Mononuclear cell (primary cell): ENCODE measurements around the gene VPS54. TPM values are rescaled to one million over a fixed set of nuclear protein-coding genes. Genes with fewer than 3 reads are reported as not detected.

Source experiments
- H3K27me3 ChIP-seq: 2 replicates; pipeline ENCODE4 v1.6.0; 2011; ENCODE audit warnings: low read length, control low read depth; ENCODE audit not compliant: insufficient read depth
- H3K4me1 ChIP-seq: 2 replicates; pipeline ENCODE4 v1.5.1; 2011; ENCODE audit warnings: mild to moderate bottlenecking, low read length, control low read depth; ENCODE audit not compliant: insufficient read depth
- H3K4me3 ChIP-seq: 2 replicates; pipeline ENCODE4 v1.5.1; 2011; ENCODE audit warnings: mild to moderate bottlenecking, low read length, moderate library complexity
- H3K9me3 ChIP-seq: 2 replicates; pipeline ENCODE4 v1.5.1; 2011; ENCODE audit warnings: low read depth, mild to moderate bottlenecking, control low read depth, low read length
- total RNA-seq: library from RNA; depleted of rRNA; stranded (reverse); fragments of >200 nt; gene quantifications from one replicate; pipeline ENCODE4 v1.2.3, GENCODE V29; 2012

The VPS54 gene, protein sequence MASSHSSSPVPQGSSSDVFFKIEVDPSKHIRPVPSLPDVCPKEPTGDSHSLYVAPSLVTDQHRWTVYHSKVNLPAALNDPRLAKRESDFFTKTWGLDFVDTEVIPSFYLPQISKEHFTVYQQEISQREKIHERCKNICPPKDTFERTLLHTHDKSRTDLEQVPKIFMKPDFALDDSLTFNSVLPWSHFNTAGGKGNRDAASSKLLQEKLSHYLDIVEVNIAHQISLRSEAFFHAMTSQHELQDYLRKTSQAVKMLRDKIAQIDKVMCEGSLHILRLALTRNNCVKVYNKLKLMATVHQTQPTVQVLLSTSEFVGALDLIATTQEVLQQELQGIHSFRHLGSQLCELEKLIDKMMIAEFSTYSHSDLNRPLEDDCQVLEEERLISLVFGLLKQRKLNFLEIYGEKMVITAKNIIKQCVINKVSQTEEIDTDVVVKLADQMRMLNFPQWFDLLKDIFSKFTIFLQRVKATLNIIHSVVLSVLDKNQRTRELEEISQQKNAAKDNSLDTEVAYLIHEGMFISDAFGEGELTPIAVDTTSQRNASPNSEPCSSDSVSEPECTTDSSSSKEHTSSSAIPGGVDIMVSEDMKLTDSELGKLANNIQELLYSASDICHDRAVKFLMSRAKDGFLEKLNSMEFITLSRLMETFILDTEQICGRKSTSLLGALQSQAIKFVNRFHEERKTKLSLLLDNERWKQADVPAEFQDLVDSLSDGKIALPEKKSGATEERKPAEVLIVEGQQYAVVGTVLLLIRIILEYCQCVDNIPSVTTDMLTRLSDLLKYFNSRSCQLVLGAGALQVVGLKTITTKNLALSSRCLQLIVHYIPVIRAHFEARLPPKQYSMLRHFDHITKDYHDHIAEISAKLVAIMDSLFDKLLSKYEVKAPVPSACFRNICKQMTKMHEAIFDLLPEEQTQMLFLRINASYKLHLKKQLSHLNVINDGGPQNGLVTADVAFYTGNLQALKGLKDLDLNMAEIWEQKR
- 13.4 TPM for total RNA-seq

DNA sequence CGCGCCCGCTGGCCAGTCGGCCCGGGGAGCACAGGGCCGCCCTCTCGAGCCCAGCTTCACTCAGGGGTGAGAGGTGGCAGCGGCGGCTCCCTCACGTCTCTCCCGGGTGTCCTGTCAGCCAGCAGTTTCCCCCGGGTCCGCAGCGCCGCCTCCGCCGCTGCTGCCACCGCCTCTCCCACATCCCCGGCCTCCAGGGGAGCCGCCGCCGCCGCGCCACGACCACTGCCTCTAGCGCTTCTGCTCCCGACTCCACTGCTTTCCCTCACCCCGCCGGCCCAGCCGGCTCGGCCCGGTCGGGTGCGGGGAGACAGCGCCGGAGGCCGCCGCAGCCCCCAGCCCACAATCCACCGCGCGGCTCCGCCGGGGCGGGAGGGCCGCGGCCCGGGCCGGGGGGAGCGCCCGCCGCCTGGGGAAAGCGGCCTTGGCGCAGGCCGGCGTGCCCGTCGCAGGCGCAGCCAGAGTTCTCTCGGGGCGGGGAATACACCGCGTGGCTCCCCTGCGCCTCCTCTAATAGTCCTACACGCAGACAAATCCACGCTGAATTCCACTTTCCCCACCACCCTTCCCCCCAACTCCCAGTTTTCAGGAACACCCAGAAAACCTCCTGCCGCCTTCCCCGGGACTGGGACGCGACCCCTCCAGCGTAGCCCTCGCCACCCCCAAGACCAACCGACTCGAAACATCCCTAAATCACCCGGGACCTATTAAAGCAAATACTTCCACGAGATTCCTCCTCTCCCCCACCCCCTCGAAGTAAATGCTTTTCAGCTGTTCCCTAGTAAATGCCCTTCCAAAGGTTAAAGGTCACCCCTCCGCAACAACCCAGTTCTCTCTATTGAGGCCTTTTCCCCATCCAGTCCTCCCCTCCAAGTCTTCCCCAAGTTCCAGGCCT is at the start of gene VPS54:
Gene VPS54 (minus strand): TSS at position 346 of the 892 bp plus-strand sequence. CDS start 35,429 bp downstream, outside the sequence.
- Histone ChIP-seq H3K4me3 (peak within 1 kb of the TSS; percentile 86), H3K9me3 (no peaks in the 10 kb centered on the region), H3K4me1 (peaks cover 35% of the 10 kb centered on the region)

DNA sequence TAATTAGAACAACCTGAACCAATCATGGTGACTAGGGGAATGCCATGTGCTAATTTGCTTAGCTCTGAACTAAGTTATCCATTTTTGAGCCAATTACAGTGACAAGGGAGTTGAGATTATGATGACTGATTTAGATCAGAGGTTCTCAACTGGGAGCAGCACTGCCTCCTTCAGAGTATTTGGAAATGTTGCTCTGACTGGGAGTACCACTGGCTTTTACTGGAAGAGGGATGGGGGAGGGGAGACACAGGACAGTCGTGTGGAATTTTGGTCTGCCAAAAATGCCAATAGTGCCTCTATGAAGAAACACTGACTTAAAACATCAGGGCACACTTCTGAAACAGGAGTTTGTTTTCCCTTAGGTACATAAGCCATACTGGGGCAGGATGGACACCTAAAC is 48.1 kb upstream of the VPS54 start:
- Histone ChIP-seq H3K27me3 (no peaks in the 10 kb centered on the region), H3K4me1 (no peaks in the 10 kb centered on the region), H3K9me3 (no peaks in the 10 kb centered on the region), H3K4me3 (no peak overlapping the region)

More for the DNA sequence above, at the start of gene VPS54:
- H3K27me3 ChIP-seq, result no peaks in the 10 kb centered on the region

DNA sequence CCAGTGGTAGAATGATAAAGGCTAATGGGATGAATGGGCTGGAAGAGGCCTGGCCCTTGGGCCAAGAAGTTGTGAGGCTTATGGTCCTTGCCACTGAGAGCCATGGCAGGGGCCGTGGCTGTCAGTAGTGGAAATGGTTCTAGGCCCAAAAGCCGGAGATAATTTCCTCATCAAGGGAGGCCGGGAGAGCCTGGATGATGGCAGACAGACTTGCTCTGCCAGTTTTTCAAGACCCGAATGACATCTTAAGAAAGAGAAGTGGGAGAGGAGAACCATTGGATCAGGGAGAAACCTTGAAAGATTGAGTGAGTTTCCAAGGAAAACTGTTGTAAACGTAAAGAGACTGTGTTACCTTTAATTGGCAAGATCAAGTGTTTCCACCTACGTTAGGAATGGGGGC is 46.3 kb upstream of the VPS54 start:
- Histone ChIP-seq H3K27me3 (no peaks in the 10 kb centered on the region), H3K9me3 (no peaks in the 10 kb centered on the region), H3K4me3 (no peak overlapping the region), H3K4me1 (peaks cover 9% of the 10 kb centered on the region)

DNA sequence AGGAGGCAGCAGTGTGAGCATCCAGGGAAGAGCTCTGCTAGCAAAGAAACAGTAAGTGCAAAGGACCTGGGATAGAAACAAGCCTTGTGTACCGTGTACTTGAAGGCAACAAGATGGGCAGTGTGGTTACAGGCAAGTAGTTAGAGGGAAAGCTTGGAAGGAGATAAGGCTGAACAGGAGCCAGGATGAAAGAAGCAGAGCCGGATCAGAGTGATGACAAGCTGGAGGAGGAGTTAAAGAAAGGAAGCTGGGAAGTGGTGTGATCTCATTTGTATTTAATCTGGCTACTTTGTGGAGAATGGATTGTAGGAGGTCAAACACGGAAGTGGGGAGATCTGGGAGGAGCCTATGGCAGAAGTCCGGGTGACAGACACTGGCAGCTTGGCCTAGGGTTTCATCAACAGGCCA is 44.7 kb upstream of the VPS54 start:
- no peaks in the 10 kb centered on the region for H3K9me3 ChIP-seq
- H3K4me3 ChIP-seq, result no peak overlapping the region
- peaks cover 9% of the 10 kb centered on the region for H3K4me1 ChIP-seq
- no peaks in the 10 kb centered on the region for H3K27me3 ChIP-seq

DNA sequence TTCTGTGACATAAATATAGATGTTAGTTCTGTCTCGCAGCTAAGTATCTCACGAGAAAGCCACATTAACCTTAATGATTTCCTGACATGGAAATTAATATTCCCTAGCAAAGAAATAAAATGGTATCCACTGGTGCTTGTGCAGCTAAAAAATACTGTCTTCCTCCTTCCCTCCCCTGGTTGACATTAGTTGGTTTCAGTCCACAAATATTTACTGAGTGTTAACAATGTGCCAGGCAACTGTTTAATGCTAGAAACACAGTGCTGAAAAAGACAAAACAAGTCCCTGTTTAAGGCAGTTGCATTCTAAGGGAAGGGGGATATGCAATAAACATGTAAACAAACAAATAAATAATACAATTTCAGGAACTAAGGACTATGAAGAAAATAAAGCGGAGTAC is 44.2 kb upstream of the VPS54 start:
- Histone ChIP-seq H3K4me3 (no peak overlapping the region), H3K9me3 (no peaks in the 10 kb centered on the region), H3K4me1 (peaks cover 9% of the 10 kb centered on the region), H3K27me3 (no peaks in the 10 kb centered on the region)

DNA sequence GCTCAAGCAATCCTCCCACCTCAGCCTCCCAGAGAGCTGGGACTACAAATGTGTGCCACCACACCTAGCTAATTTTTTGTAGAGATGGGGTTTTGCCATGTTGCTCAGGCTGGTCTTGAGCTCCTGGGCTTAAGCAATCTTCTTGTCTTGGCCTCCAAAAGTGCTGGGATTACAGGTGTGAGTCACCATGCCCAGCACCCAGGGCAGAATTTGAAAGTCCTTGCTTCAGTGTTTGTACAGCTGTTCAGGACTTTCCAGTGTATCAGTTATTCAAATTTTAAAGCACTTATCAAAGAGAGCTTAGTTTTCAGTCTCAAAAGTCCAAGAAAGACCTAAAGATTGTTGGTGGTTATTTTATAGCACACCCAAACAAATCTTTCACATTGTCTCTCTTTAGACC is 43.6 kb upstream of the VPS54 start:
- H3K27me3 ChIP-seq, result no peaks in the 10 kb centered on the region
- H3K4me1 ChIP-seq, result peaks cover 9% of the 10 kb centered on the region
- no peaks in the 10 kb centered on the region for H3K9me3 ChIP-seq
- H3K4me3 ChIP-seq, result no peak overlapping the region

DNA sequence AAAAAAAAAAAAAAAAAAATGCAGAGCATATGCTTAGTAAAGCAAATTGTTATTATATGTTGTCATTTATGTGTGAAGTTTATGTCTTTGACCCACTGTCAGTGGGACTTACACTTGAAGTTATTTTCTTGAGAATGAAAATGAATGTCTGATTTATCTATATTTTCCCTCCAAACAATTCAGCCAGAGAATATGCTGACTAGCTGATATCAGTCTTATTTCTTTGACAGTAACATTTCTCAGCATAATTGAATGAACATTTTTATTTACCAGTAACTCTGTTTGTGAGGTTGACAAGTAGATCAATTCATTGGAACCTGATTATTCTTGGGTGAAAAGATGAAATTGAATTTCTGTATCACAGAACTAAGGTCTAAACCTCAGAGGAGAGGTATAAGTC is 40.0 kb upstream of the VPS54 start:
- Histone ChIP-seq H3K9me3 (no peaks in the 10 kb centered on the region), H3K27me3 (no peaks in the 10 kb centered on the region)

DNA sequence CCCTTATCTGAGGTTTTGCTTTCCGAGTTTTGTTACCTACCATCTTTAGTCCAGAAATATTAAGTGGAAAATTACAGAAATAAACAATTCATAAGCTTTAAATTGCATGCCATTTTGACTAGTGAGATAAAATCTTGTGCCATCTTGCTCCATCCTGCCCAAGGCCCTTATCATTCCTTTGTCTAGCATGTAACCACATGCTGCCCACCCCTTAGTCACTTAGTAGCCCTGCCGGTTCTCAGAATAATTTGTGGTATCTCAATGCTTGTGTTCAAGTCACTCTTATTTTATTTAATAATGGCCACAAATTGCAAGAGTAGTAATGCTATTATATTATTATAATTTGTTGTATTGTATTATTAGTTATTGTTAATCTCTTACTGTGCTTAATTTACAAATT is 36.8 kb upstream of the VPS54 start:
- Histone ChIP-seq H3K27me3 (no peaks in the 10 kb centered on the region), H3K4me1 (peaks cover 8% of the 10 kb centered on the region), H3K9me3 (no peaks in the 10 kb centered on the region), H3K4me3 (no peak overlapping the region)

More for the DNA sequence above, 40.0 kb upstream of the VPS54 start:
- H3K4me3 ChIP-seq, result no peak overlapping the region
- peaks cover 9% of the 10 kb centered on the region for H3K4me1 ChIP-seq

DNA sequence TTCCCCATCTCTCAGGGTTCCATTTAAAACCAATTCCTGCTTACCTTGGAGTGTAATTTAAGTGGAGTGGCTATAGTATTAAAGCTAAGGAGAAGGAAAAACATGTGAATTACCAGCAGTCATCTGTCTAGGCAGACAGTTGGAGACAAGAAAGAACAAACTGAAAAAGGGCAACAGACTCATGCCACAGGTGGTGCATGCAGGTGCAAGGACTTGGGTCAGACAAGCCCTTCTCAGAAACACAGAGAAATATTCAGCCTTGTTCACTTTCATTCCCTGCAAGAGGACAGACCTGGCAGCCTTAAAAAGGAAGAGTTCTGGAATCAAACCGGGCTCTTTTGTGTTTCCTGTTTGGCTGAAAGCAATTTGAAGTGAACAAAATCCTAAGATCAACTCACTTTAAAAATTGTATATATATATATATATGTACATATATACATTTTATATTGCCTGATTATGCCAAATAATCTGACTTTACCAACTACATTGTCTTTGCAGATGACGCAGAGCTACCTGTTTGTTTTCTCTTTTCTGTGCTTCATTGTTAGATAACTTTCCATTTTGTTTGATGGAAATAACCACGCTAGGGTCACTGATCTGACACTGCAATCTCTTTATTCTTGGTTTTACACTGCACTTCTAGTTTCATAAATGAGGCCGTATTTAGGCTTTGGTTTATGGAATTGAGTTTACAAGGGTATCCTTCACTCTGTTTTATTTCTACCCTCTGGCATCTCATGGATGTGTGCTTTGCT is 35.1 kb upstream of the VPS54 start:
- H3K9me3 ChIP-seq, result no peaks in the 10 kb centered on the region
- no peak overlapping the region for H3K4me3 ChIP-seq
- H3K27me3 ChIP-seq, result no peaks in the 10 kb centered on the region
- H3K4me1 ChIP-seq, result peaks cover 10% of the 10 kb centered on the region

DNA sequence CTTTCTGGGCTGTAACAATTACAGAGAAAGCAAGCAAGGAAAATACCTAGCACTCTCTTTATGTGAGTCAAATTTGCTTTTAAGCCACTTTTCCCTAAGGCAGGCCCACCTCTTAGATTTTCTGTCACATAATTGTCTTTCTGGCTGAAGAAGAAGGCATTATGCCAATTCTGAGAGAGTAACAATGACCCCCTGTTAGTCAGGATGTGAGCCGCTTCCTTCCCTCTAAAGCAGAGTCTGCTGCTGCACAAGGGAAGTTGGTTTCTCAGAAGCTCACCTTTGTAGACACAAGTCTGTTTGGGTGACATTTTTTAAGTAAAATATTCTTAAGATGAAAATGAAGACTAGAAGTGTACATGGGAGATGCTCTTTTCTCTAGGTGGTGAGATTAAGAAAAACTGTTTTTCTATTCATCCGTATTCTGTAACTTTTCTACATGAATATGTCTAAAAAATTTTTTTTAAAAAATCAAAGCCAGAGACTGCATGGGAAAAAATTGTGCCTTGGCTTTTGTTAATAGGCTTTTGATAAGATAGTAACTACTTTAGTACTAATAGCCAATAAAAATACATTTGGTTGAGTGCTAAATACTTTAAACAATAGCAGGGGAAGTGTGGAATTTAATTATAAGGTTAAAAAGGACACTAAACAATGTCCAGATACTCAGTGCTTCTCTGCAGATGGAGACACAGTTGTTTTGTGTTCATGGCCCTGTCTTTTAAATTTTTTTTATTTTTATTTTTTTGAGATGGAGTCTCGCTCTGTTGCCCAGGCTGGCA is 33.4 kb upstream of the VPS54 start:
- Histone ChIP-seq H3K9me3 (no peaks in the 10 kb centered on the region), H3K4me1 (peaks cover 10% of the 10 kb centered on the region), H3K27me3 (no peaks in the 10 kb centered on the region), H3K4me3 (no peak overlapping the region)

DNA sequence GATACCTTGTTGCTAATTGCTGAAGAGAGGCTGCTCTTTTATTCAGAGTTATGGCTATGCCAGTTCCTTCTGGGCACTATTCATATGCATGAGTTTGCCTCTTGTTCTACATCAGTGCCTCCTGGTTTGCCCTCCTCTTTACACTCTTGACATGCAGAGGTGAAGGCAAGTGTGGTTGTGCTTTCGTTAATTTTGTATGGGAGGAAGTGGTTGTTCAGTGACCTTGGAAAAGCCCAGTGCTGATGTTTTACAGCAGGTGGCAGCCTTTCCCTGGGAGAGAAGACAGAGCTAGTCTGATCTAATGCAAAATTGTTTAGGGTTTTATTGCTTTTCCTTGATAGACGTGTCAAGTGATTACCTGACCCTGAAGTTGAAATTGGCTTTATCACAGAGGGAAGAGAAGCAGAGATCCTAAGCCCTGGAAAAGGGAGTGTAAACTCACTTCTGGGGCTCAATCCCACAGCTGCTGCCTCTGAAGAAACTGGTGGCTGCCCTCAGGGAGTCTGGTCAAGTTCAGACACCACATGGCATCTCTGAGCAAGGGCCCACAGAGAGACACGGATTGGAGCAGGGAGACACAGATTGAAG is 30.5 kb upstream of the VPS54 start:
- peaks cover 10% of the 10 kb centered on the region for H3K4me1 ChIP-seq
- no peak overlapping the region for H3K4me3 ChIP-seq
- no peaks in the 10 kb centered on the region for H3K9me3 ChIP-seq
- H3K27me3 ChIP-seq, result no peaks in the 10 kb centered on the region

DNA sequence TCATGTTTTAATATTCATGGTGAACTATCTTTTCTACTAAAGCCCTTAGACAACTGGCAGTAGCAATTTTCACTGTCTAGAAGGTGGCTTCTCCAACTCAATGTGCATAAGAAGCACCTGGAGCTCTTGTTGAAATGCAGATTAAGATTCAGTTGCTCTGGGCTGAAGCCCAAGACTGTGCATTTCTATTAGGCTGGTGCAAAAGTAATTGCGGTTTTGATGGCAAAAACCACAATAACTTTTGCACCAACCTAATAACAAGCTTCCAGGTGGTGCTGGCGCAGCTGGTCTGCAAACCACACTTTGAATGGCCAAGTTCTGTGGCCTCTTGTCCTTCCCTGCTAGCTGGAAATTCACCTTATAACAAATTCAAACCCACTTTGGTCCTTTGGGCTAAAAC is 26.7 kb upstream of the VPS54 start:
- Histone ChIP-seq H3K4me3 (no peak overlapping the region), H3K4me1 (peaks cover 4% of the 10 kb centered on the region), H3K27me3 (no peaks in the 10 kb centered on the region), H3K9me3 (no peaks in the 10 kb centered on the region)

DNA sequence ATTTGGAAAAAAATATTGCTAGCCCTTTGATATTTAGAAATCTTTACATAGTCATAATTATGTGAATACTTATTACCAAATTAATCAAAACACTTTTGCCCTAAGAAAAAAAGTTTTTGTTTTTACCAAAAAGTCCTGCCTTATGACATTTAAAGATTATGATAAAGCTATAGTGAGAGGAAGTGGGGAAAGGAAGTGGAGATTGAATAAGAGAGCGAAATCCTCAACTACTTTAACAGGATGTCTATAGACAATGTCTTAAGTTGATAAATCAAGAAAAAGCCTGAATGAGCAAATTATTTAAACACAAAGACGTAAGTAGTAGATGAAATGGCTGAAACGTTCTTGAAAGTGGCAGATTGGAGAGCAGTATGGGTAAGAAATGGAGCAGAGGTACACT is 20.9 kb upstream of the VPS54 start:
- peaks cover 5% of the 10 kb centered on the region for H3K4me1 ChIP-seq
- H3K4me3 ChIP-seq, result no peak overlapping the region
- H3K27me3 ChIP-seq, result no peaks in the 10 kb centered on the region
- no peaks in the 10 kb centered on the region for H3K9me3 ChIP-seq
